Activated T-helper 2 cell treated with anti-CD3 and anti-CD28 coated beads, Interferon-gamma antibody, Interleukin-2, Interleukin-4, amounts not matched to agents 10 μg/mL and 5 μg/mL and 100 μg/mL, durations not matched to agents 14 hours and 24 hours and 36 hours (primary cell): ENCODE data around the gene LALBA. TPM values are rescaled to one million over a fixed set of nuclear protein-coding genes. Genes with fewer than 3 reads are reported as not detected.
"Not testable (repeated sequence)": the region's sequence is repeated elsewhere in the genome, so short reads cannot be mapped to it uniquely, and the experiment has no call there.

Source experiments
- DNase-seq: peaks from one replicate; pipeline ENCODE4 v3.0.0; 2021; ENCODE audit warnings: low spot score
- H3K27ac Mint-ChIP-seq: one replicate; pipeline ENCODE4 v1.8.0; 2021; ENCODE audit warnings: mixed read lengths
- H3K27me3 Mint-ChIP-seq: one replicate; pipeline ENCODE4 v1.8.0; 2021; ENCODE audit warnings: low read depth, mixed read lengths
- H3K36me3 Mint-ChIP-seq: one replicate; pipeline ENCODE4 v1.8.0; 2021; ENCODE audit warnings: low read depth, mixed read lengths
- H3K4me1 Mint-ChIP-seq: one replicate; pipeline ENCODE4 v1.8.0; 2021; ENCODE audit warnings: low read depth, mixed read lengths
- H3K4me3 Mint-ChIP-seq: one replicate; pipeline ENCODE4 v1.8.0; 2021; ENCODE audit warnings: low read depth, mild to moderate bottlenecking, moderate library complexity, mixed read lengths
- H3K9me3 Mint-ChIP-seq: one replicate; pipeline ENCODE4 v1.8.0; 2021; ENCODE audit warnings: mixed read lengths
- intact Hi-C: fragments of 100-400 bp; cut with micrococcal nuclease; formaldehyde crosslinking; loops from one replicate; pipeline ENCODE4 v1.15.1; 2023
- total RNA-seq: library from RNA; stranded (reverse); gene quantifications from 2 replicates; pipeline ENCODE4 v1.2.3, GENCODE V29; 2022

Gene LALBA
- total RNA-seq, 1 donor from 2014 or later = not detected

GRCh38 chr12:48557919-48558318 lies 11.9 kb downstream of the LALBA start:
- Mint-ChIP-seq H3K9me3 (no peaks in the 10 kb centered on the region), H3K4me1 (no peaks in the 10 kb centered on the region), H3K36me3 (no peaks in the 10 kb centered on the region), H3K4me3 (no peak overlapping the region), H3K27me3 (peaks cover 1% of the 10 kb centered on the region), H3K27ac (no peak overlapping the region)
- intact Hi-C loops = no loop called here
- DNase-seq = no peak

DNA sequence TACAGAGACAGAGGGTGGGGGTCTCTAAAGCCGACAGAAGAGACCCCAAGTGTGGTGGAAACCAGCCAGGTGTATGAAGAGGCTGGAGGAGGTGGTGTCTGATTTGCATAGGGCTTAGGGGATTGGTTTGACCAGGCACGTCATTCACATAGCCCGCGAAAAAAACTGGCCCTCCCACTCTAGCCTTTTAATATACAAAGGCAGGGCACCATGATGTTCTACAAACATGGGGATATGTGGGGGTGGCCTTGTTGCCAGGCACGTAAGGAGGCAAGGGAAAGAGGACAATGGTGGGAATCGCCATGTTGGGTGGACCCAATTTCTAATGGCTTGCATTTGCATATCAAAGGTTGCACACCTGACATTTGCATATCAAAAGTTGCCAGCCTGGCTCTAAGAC lies 13.2 kb downstream of the LALBA start:
- Mint-ChIP-seq H3K4me3 (no peak overlapping the region), H3K27me3 (peaks cover 1% of the 10 kb centered on the region), H3K4me1 (no peaks in the 10 kb centered on the region), H3K36me3 (no peaks in the 10 kb centered on the region), H3K27ac (no peak overlapping the region), H3K9me3 (no peaks in the 10 kb centered on the region)
- intact Hi-C loops = no loop called here
- no peak for DNase-seq

- intact Hi-C loops, H3K27me3 Mint-ChIP-seq, H3K36me3 Mint-ChIP-seq, H3K4me3 Mint-ChIP-seq, H3K27ac Mint-ChIP-seq, H3K4me1 Mint-ChIP-seq, H3K9me3 Mint-ChIP-seq, DNase-seq: not testable (repeated sequence)
Observed at GRCh38 chr12:48553666-48554343, 16.0 kb downstream of the LALBA start.

- H3K36me3 Mint-ChIP-seq, intact Hi-C loops, H3K4me3 Mint-ChIP-seq, H3K4me1 Mint-ChIP-seq, DNase-seq, H3K27ac Mint-ChIP-seq, H3K27me3 Mint-ChIP-seq, H3K9me3 Mint-ChIP-seq: not testable (repeated sequence)
Observed at GRCh38 chr12:48551636-48552035, 18.2 kb downstream of the LALBA start.

- H3K27me3 Mint-ChIP-seq, intact Hi-C loops: not testable (repeated sequence)
Observed at GRCh38 chr12:48547012-48547411, 22.8 kb downstream of the LALBA start.

DNA sequence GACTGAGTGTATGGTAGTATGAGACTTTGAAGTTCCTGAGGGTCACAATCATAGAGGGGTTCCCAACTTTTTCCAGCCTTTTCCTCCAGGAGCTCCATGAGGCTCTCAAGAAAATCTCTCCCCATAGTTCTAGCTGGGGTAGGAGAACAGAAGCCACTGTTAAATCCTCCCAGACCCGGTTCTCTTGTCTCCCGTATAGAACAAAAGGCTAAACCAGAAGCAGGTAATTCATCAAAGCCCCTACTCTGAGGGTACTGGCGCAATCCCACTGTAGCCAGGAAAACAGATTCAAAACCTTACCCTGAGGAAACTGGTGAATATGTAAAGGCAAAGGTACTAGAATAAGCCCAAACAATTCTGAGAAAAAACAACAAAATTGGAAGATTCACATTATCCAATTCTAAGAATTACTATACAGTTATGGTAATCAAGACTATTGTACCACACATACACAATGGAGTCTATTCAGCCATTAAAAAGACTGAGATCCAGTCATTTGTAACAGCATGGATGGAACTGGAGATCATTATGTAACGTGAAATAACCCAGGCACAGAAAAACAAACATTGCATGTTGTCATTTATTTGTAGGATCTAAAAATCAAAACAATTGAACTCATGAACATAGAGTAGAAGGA lies 23.9 kb downstream of the LALBA start:
- H3K27me3 Mint-ChIP-seq = peaks cover 4% of the 10 kb centered on the region
- no peak for DNase-seq
- no peaks in the 10 kb centered on the region for H3K4me1 Mint-ChIP-seq
- H3K4me3 Mint-ChIP-seq = no peak overlapping the region
- no peaks in the 10 kb centered on the region for H3K36me3 Mint-ChIP-seq
- peaks cover 5% of the 10 kb centered on the region for H3K9me3 Mint-ChIP-seq
- intact Hi-C loops = no loop called here
- no peak overlapping the region for H3K27ac Mint-ChIP-seq

More at GRCh38 chr12:48547012-48547411, 22.8 kb downstream of the LALBA start:
- not testable (repeated sequence) for H3K27ac Mint-ChIP-seq, H3K4me3 Mint-ChIP-seq, H3K9me3 Mint-ChIP-seq, H3K36me3 Mint-ChIP-seq, DNase-seq, H3K4me1 Mint-ChIP-seq

DNA sequence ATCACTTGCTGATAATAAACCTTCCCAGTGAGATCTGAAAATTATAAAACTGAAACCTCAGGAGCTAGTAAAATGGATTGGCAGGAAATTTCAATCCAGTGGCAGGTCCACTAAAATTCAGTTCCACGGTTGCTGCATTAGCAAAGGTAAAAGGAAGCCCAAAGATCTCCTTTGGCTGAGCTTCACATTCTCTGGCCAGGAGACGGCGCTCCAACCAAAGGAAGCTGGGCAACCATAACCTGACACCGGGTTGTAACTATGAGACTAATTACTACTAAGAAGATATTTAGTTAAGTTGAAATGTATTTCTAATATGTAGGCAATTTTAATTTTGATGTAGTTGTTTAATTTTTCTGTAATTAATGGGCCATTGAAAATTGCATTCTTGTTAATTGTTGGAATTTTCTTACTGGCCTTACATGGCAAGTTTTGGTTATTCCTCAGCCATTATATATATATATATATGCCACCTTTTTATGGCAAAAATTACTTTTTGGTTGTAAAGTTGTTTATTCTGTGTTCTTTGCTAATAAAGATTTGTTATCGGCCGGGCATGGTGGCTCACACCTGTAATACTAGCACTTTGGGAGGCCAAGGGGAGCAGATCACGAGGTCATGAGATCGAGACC lies 27.4 kb downstream of the LALBA start:
- Mint-ChIP-seq H3K27me3 (peaks cover 1% of the 10 kb centered on the region), H3K9me3 (no peaks in the 10 kb centered on the region), H3K27ac (no peak overlapping the region), H3K4me3 (no peak overlapping the region), H3K36me3 (no peaks in the 10 kb centered on the region), H3K4me1 (peaks cover 4% of the 10 kb centered on the region)
- intact Hi-C loops = loop anchor here (1.0 to 5.0 kb wide), 2 partner anchors 76 to 255 kb away; no protein-coding TSS in a partner anchor
- DNase-seq = no peak

DNA sequence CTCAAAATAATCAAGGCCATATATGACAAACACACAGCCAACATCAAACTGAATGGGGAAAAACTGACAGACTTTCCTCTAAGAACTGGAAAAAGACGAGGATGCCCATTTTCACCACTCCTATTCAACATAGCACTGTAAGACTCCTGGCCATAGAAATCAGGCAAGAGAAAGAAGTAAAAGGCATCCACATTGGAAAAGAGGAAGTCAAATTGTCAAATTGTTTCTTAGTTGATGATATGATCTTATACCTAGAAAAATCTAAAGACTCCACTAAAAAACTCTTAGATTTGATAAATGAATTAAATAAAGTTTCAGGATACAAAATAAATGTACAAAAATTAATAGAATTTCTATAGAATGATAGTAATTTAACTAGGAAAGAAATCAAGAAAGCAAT lies 33.2 kb downstream of the LALBA start:
- Mint-ChIP-seq H3K27ac (no peak overlapping the region), H3K36me3 (no peaks in the 10 kb centered on the region), H3K9me3 (no peaks in the 10 kb centered on the region), H3K4me1 (peaks cover 6% of the 10 kb centered on the region), H3K27me3 (peaks cover 2% of the 10 kb centered on the region), H3K4me3 (no peak overlapping the region)
- no peak for DNase-seq
- intact Hi-C loops = no loop called here

DNA sequence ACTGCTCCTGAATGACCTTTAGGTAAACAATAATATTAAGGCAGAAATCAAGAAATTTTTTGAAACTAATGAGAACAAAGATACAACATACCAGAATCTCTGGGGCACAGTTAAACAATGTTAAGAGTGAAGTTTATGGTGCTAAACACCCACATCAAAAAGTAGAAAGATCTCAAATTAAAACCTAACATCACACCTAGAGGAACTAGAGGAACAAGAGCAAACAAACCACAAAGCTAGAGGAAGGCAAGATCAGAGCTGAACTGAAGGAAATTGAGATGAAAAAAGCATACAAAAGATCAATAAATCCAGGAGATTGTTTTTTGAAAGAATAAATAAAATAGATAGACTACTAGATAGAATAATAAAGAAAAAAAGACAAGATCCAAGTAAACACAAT lies 37.2 kb downstream of the LALBA start:
- H3K36me3 Mint-ChIP-seq = no peaks in the 10 kb centered on the region
- no peak overlapping the region for H3K27ac Mint-ChIP-seq
- H3K9me3 Mint-ChIP-seq = no peaks in the 10 kb centered on the region
- peaks cover 3% of the 10 kb centered on the region for H3K4me1 Mint-ChIP-seq
- no peak overlapping the region for H3K4me3 Mint-ChIP-seq
- peaks cover 2% of the 10 kb centered on the region for H3K27me3 Mint-ChIP-seq
- intact Hi-C loops = no loop called here
- DNase-seq = no peak

DNA sequence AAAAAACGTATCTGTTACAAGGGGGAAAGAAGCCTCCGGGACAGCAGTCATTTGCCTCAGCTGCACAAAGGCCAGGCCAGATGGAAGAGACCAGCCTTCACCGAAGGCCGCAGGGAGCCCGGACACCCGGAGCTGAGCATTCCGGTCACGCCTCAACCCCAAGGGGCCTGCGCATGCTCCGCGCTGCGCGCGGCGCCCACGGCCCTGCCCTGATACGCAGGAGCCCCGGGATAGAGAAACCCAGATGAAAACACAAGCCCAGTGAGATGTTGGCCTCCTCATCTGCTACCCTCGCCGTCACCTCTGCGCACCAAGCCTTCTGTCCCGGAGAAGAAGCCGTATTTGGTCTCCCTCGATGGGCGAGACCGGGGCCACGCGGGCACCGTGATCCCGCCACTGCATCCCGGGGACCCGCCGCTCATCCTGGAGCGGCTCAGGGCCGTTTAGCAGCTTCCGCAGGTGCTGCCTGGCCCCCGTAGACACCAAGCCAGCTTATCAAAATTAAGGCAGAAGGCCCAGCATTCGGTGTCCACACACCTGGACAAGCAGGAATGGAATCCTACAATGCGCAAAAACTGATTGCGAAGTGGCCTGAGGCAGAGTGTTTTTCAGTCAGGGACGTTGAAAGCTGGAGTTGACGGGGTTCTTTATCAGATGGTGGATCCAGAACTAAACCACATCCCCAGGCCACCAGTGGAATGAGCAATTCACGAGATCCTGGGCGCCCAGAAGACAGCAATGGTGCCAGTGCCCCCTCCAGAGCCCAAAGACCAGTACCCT lies 41.8 kb downstream of the LALBA start:
- intact Hi-C loops = no loop called here
- Mint-ChIP-seq H3K9me3 (no peaks in the 10 kb centered on the region), H3K27me3 (peaks cover 2% of the 10 kb centered on the region), H3K4me1 (peaks cover 3% of the 10 kb centered on the region), H3K36me3 (no peaks in the 10 kb centered on the region), H3K27ac (no peak overlapping the region), H3K4me3 (no peak overlapping the region)
- DNase-seq = no peak

- H3K9me3 Mint-ChIP-seq = no peaks in the 10 kb centered on the region
- no peak for DNase-seq
- intact Hi-C loops = no loop called here
- H3K36me3 Mint-ChIP-seq = no peaks in the 10 kb centered on the region
- no peaks in the 10 kb centered on the region for H3K27me3 Mint-ChIP-seq
- no peaks in the 10 kb centered on the region for H3K4me1 Mint-ChIP-seq
- H3K4me3 Mint-ChIP-seq = no peak within 1 kb of the TSS
- H3K27ac Mint-ChIP-seq = no peak within 1 kb of the TSS
Observed at GRCh38 chr12:48525332-48525731, 44.5 kb downstream of the LALBA start, which contains the start of gene OR8S1. Gene OR8S1 (plus strand): TSS chr12:48525632. CDS start chr12:48525632, 0 bp downstream.

DNA sequence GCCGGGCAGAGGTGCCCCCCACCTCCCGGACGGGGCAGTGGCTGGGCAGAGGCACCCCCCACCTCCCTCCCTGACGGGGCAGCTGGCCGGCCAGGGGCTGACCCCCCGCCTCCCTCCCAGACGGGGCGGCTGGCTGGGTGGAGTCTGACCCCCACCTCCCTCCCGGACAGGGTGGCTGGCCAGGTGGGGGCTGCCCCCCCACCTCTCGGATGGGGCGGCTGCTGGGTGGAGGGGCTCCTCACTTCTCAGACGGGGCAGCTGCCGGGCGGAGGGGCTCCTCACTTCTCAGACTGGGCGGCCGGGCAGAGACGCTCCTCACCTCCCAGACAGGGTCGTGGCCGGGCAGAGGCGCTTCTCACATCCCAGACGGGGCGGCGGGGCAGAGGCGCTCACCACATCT lies 49.5 kb downstream of the LALBA start:
- DNase-seq, H3K4me3 Mint-ChIP-seq, H3K4me1 Mint-ChIP-seq, H3K36me3 Mint-ChIP-seq, H3K27me3 Mint-ChIP-seq, H3K9me3 Mint-ChIP-seq, intact Hi-C loops, H3K27ac Mint-ChIP-seq: not testable (repeated sequence)
